Motor neuron (in vitro differentiated cells): ENCODE data around the gene ALDH5A1. TPM values are rescaled to one million over a fixed set of nuclear protein-coding genes. Genes with fewer than 3 reads are reported as not detected.

Source experiments
- ATAC-seq, 8 experiments: fragments of 200-7000 bp; cut with Tn5 transposase; replicated peaks in 6 of 8; 2 replicates each; pipeline ENCODE4 v1.8.0; 2021; ENCODE audit warnings: mild to moderate bottlenecking in 8 of 8, moderate library complexity in 8 of 8
- H3K27ac ChIP-seq, 2 donors: fragments of 250-450 bp; sonication (Bioruptor Pico); 2 replicates each; pipeline ENCODE4 v1.9.0; 2021; ENCODE audit warnings: antibody characterized with exemption in 2 of 2, mild to moderate bottlenecking in 2 of 2, moderate library complexity in 1 of 2
- H3K4me1 ChIP-seq, 2 donors: fragments of 250-450 bp; sonication (Bioruptor Pico); replicated peaks in 1 of 2; 2 replicates each; pipeline ENCODE4 v1.6.1; 2021; ENCODE audit warnings: antibody characterized with exemption in 2 of 2, mild to moderate bottlenecking in 2 of 2, moderate library complexity in 1 of 2
- H3K4me3 ChIP-seq, 5 donors: fragments of 250-450 bp; sonication (Bioruptor Pico); 2 replicates each; pipeline ENCODE4 v1.9.0; 2021; ENCODE audit warnings: antibody characterized with exemption in 5 of 5, mild to moderate bottlenecking in 5 of 5, moderate library complexity in 4 of 5
- WGBS, 10 experiments: fragments of 450-650 bp; shearing (Covaris generic); methylation state at CpG; one replicate each; pipeline ENCODE4 v1.0.0; 2022; 5-methylcytosine and 5-hydroxymethylcytosine counted together
- in situ Hi-C, 9 experiments: fragments of 400-800 bp; cut with MboI; loops; one replicate each; pipeline ENCODE4 v1.15.0; 2021; ENCODE audit warnings: low sequenced_read_pairs in 9 of 9, low pct_unique_long_range_greater_than_20kb in 2 of 9; ENCODE audit not compliant: unreplicated experiment in 9 of 9
- total RNA-seq, 8 experiments: library from RNA; unstranded; fragments of 300-600 nt; gene quantifications; 2 replicates each; pipeline versions ENCODE4 v1.2.3 to v1.2.4, GENCODE V29; 2022

Gene ALDH5A1
- total RNA-seq, 8 experiments from 2014 or later = 0.25 to 32.4 (median 12.9) TPM

DNA sequence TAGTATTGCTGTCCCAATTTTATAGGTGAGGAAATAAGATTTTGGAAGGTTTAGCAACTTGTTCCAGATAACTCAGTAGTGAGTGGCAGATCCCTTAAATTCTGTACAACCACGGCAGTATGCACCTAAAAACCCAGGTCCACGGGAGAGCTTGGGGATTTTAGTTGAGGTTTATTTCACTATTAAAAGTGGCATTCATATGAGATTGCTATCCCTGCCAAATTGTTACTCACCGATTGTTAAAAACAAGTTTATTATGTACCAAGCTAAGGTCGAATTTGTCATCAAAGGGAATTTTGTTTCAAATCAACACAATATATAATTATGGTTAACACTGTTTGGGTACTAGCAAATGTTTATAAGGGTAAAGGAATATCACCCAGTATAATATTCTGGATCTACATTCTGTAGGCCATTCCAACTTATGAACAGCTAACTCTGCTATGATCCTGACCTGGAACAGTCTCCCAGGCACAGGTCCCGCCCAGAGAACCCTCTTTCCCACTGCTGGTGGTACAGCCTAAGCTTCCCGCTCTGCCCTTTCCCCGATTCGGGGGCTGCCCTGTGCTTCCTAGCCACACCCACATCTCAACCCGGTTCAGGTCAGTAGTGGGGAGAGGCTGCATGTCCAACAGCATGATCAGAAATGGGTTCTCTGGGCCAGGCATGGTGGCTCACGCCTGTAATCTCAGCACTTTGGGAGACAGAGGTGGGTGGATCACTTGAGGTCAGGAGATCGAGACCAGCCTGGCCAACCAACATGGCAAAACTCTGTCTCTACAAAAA lies 30.3 kb upstream of the ALDH5A1 start:
- Histone ChIP-seq H3K27ac (no peak overlapping the region), H3K4me3 (no peak overlapping the region), H3K4me1 (no peaks in the 10 kb centered on the region)
- in situ Hi-C loops = no loop called here
- no peak for ATAC-seq
- 19 to 100% (median 80%) methylated on average over 2 to 9 of the region's 11 CpGs for WGBS, 10 experiments

DNA sequence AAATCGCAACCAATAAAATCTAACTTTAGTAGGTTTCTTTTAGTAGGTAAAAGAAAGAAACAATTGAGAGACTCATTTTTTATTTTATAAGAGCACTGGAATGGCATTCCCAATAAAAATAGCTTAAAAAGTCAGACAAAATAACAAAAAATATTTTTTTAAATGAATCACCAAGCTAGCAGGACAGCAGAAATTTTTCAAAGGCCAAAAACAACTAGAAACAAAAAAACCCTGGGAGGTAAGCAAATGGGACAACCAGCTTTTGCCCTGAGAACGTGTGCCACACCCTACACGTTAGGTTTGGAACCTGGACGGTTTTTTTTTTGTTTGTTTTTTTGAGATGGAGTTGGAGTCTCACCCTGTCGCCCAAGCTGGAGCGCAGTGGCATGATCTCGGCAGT lies 25.0 kb upstream of the ALDH5A1 start:
- in situ Hi-C loops = no loop called here
- Histone ChIP-seq H3K4me1 (no peaks in the 10 kb centered on the region), H3K27ac (no peak overlapping the region), H3K4me3 (no peak overlapping the region)
- ATAC-seq = no peak
- WGBS, 10 experiments = 56 to 100% (median 86%) methylated on average over 1 to 7 of the region's 7 CpGs

- ATAC-seq = peak in 1 of 8 experiments; percentile 26
- Histone ChIP-seq H3K27ac (no peak overlapping the region), H3K4me3 (no peak overlapping the region), H3K4me1 (no peaks in the 10 kb centered on the region)
- in situ Hi-C loops = no loop called here
Observed at GRCh38 chr6:24472181-24472580, 22.6 kb upstream of the ALDH5A1 start.

GRCh38 chr6:24476631-24477030 lies 18.1 kb upstream of the ALDH5A1 start:
- no peak for ATAC-seq
- 20 to 100% (median 87%) methylated on average over 1 to 6 of the region's 6 CpGs for WGBS, 10 experiments
- in situ Hi-C loops = no loop called here

GRCh38 chr6:24477070-24477469 lies 17.7 kb upstream of the ALDH5A1 start:
- H3K4me3 ChIP-seq = no peak overlapping the region
- WGBS, 10 experiments = 0 to 100% (median 80%) methylated on average over 1 of the region's 1 CpG; no CpG with 5 or more reads in 3 of the 10 experiments
- ATAC-seq = no peak
- no peak overlapping the region for H3K27ac ChIP-seq
- no peaks in the 10 kb centered on the region for H3K4me1 ChIP-seq
- in situ Hi-C loops = no loop called here

More at GRCh38 chr6:24476631-24477030, 18.1 kb upstream of the ALDH5A1 start:
- Histone ChIP-seq H3K4me1 (no peaks in the 10 kb centered on the region), H3K27ac (no peak overlapping the region), H3K4me3 (no peak overlapping the region)

DNA sequence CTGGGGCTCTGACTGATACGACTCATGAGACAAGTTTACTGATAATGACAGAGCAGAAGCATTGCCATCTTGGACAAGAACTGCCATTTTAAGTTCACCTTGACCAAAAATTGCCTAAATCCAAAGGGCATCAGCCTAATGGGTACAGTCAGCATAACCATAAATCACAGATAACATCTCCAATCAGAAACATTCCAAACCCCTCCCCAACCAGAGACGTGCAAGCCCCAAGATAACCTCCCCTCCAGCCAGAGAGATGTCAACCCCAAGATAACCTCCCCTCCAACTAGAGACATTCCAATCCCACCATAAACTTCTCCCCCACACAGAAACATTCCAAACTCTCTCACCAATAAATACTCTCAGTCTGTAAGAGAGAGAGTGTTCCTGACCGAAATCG lies 15.9 kb upstream of the ALDH5A1 start:
- ATAC-seq = no peak
- 20 to 94% (median 70%) methylated on average over 1 to 3 of the region's 4 CpGs; no CpG with 5 or more reads in 6 of the 10 experiments for WGBS, 10 experiments
- Histone ChIP-seq H3K4me3 (no peak overlapping the region), H3K27ac (no peak overlapping the region), H3K4me1 (no peaks in the 10 kb centered on the region)
- in situ Hi-C loops = no loop called here

- H3K4me3 ChIP-seq = no peak overlapping the region
- in situ Hi-C loops = no loop called here
- 32 to 100% (median 81%) methylated on average over 1 to 8 of the region's 9 CpGs; no CpG with 5 or more reads in 1 of the 10 experiments for WGBS, 10 experiments
- no peaks in the 10 kb centered on the region for H3K4me1 ChIP-seq
- no peak for ATAC-seq
- H3K27ac ChIP-seq = no peak overlapping the region
Observed at GRCh38 chr6:24480705-24481104, 14.1 kb upstream of the ALDH5A1 start.

DNA sequence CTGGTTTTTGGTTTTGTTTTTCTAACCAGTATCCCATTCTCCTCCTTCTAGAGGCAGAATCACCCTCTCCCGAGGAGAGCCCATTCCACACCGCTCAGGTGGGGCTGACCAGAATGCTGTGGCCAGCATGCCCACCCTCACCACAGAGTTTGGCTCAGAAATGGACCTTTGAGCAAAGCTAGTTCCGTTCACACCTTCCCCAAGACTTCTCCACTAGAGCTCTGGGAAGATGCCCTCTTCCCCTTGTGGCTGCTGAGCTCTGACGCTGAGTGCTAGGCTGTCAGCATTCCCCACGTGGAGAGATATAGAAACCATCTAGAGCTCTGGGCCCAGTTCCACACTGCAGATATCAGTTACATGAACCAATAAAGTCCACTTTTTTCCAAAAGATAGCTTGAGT lies 13.3 kb upstream of the ALDH5A1 start:
- ATAC-seq = no peak
- in situ Hi-C loops = no loop called here
- Histone ChIP-seq H3K4me1 (no peaks in the 10 kb centered on the region), H3K4me3 (no peak overlapping the region), H3K27ac (no peak overlapping the region)
- 0 to 100% (median 79%) methylated on average over 1 to 4 of the region's 5 CpGs; no CpG with 5 or more reads in 5 of the 10 experiments for WGBS, 10 experiments

DNA sequence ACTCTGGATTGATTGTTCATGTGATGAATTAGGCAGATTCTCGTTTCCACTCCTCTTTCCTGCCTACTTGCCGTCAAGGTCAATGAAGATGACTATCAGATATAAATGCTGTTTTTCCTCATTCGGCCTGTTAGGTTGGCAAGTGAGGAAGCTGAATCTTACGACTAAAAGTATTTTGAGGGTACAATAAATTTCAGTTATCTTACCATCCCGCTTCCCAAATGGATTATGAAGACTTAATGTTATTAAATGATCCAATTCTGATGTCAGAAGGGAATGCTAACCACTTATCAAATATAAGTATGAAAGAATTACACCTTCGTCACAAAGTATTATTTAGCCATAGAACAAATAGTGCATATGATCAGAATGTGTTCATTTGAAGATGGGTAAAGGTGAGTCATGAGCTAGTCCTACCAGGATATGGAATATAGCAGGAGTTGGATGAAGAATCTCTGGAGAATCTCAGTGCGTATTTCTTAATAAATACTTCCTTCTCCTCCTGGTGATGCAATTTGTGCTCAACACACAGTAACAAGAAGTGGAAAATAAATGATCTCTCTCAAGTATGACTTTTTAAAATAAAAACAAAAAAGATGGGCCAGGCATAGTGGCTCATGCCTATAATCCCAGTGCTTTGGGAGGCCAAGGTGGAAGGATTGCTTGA lies 10.0 kb upstream of the ALDH5A1 start:
- in situ Hi-C loops = no loop called here
- WGBS, 10 experiments = 40 to 94% (median 79%) methylated on average over 2 to 7 of the region's 7 CpGs
- peak in 1 of 8 experiments; percentile 23 for ATAC-seq
- Histone ChIP-seq H3K4me1 (no peaks in the 10 kb centered on the region), H3K4me3 (no peak overlapping the region), H3K27ac (no peak overlapping the region)

DNA sequence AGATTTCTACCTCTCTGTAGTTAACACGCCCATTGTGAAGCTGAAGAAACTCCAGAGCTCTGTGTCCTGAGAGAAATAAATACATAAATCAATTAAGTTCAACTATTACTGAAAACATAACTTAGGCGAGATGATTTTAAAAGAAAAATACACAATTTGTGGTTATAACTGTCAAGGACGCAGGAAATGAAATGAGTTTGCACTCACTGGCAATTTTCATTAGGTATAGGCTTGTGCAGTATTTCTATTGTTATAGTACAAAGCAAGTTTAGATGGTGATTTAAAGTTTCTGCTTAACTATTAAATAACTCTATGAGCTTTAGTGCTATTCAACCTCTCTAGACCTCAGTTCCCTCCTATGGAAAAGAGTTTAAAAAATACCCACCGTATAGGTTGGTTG lies 8.7 kb upstream of the ALDH5A1 start:
- ATAC-seq = no peak
- WGBS, 10 experiments = 42 to 94% (median 87%) methylated on average over 2 to 4 of the region's 4 CpGs
- in situ Hi-C loops = no loop called here
- Histone ChIP-seq H3K4me1 (no peaks in the 10 kb centered on the region), H3K4me3 (no peak overlapping the region), H3K27ac (no peak overlapping the region)

DNA sequence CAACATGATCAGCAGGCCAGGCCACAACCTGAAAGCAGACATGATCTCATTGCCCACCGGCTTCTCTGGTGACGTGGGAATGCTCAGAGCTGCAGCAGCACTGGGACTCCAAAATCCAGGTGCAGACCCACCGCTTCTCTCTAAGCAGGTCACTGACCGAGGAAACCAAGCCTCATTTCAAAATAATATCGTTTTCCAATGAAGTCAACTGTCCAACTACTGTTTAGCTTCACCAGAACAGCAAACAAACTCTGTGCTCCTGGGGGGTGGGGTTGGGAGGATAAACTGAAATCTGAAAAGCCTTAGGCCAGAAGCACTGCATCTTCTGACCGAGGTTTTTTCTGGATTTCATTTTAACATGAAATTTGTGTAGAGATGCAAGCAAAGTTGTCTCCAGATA lies 5.3 kb upstream of the ALDH5A1 start, which contains the start of gene GPLD1:
Gene GPLD1, minus strand, starts transcription at position 109 of the 400 bp plus-strand sequence. Its CDS starts 67 bp downstream, at position 42.
- in situ Hi-C loops = no loop called here

GRCh38 chr6:24489881-24490280 lies 4.9 kb upstream of the ALDH5A1 start:
- peak in 2 of 8 experiments; percentile 68 to 78 for ATAC-seq
- H3K4me1 ChIP-seq = peaks cover 3 to 4% of the 10 kb centered on the region in 2 donors
- in situ Hi-C loops = no loop called here
- no peak overlapping the region for H3K4me3 ChIP-seq
- H3K27ac ChIP-seq = no peak overlapping the region
- 20 to 100% (median 87%) methylated on average over 1 to 2 of the region's 2 CpGs; no CpG with 5 or more reads in 4 of the 10 experiments for WGBS, 10 experiments

More for the DNA sequence above, 5.3 kb upstream of the ALDH5A1 start, which contains the start of gene GPLD1:
- peaks cover 3 to 4% of the 10 kb centered on the region in 2 donors for H3K4me1 ChIP-seq
- peak in 1 of 8 experiments; percentile 26 for ATAC-seq
- 51 to 100% (median 88%) methylated on average over 1 to 6 of the region's 6 CpGs; no CpG with 5 or more reads in 1 of the 10 experiments for WGBS, 10 experiments
- no peak within 1 kb of the TSS for H3K4me3 ChIP-seq
- no peak within 1 kb of the TSS for H3K27ac ChIP-seq

DNA sequence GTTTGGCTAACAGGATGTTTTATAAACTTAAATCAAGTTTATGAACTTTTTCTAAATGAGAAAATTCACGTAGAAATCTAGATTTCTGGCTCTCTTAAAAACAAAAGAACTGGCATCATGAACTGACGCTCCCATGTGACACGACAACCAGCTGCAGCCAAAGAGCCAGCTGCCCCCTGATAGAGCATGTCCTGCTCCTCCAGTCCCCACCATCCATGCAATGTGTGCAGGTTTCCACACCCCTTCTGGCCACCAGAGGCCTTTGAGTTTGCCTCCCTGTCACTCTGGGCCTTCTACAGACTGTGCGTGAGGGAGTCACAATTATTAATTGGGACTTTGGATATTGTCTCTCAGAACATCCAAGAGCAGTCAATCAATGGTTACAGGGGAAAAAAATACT lies 3.8 kb upstream of the ALDH5A1 start:
- Histone ChIP-seq H3K4me3 (no peak overlapping the region), H3K27ac (no peak overlapping the region), H3K4me1 (peaks cover 7 to 10% of the 10 kb centered on the region in 2 donors)
- in situ Hi-C loops = no loop called here
- 20 to 100% (median 95%) methylated on average over 1 to 3 of the region's 4 CpGs; no CpG with 5 or more reads in 4 of the 10 experiments for WGBS, 10 experiments
- ATAC-seq = no peak
